Daoy (cell line): ENCODE results near the gene TAS2R9. TPM values are rescaled to one million over a fixed set of nuclear protein-coding genes. Genes with fewer than 3 reads are reported as not detected.
"Not testable (repeated sequence)": the region's sequence is repeated elsewhere in the genome, so short reads cannot be mapped to it uniquely, and the experiment has no call there.

Source experiments
- DNase-seq: peaks from one replicate; pipeline ENCODE4 v3.0.0-alpha.2; 2015; ENCODE audit warnings: low read depth
- total RNA-seq: library from RNA; depleted of rRNA; stranded (reverse); fragments of >200 nt; shearing (Covaris generic); gene quantifications from 2 replicates; pipeline ENCODE4 v1.2.3, GENCODE V29; 2014; rRNA removed

TAS2R9 gene, protein sequence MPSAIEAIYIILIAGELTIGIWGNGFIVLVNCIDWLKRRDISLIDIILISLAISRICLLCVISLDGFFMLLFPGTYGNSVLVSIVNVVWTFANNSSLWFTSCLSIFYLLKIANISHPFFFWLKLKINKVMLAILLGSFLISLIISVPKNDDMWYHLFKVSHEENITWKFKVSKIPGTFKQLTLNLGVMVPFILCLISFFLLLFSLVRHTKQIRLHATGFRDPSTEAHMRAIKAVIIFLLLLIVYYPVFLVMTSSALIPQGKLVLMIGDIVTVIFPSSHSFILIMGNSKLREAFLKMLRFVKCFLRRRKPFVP
- total RNA-seq: not detected in 2 replicates

DNA sequence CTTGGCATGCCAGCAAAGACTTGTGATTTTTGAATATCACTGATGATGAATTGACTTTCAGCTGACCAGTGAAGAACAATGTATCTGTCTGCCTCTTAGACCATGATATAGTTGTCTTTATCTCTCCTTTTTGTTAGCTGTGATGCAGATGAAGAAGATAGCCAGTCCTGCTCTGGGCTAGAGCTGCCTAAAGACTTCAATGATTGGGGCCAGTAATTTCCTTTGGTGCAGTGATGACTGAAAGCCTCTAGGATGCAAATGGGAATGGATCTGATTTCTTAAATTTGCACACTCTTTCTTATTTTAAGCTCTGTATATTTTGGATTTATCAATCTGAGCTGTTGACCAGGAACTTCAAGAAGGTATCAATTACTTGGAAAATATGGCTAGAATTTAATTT lies at the start of gene TAS2R9:
Gene TAS2R9, minus strand, starts transcription at position 101 of the 400 bp plus-strand sequence. Its CDS starts 93 bp downstream, at position 8.
- DNase-seq: no peak

- no peak for DNase-seq
Observed at GRCh38 chr12:10855807-10856206, 45.8 kb upstream of the TAS2R9 start.

GRCh38 chr12:10853776-10854175 lies 43.8 kb upstream of the TAS2R9 start:
- no peak for DNase-seq

- no peak for DNase-seq
Observed at GRCh38 chr12:10851243-10851858, 41.4 kb upstream of the TAS2R9 start.

DNA sequence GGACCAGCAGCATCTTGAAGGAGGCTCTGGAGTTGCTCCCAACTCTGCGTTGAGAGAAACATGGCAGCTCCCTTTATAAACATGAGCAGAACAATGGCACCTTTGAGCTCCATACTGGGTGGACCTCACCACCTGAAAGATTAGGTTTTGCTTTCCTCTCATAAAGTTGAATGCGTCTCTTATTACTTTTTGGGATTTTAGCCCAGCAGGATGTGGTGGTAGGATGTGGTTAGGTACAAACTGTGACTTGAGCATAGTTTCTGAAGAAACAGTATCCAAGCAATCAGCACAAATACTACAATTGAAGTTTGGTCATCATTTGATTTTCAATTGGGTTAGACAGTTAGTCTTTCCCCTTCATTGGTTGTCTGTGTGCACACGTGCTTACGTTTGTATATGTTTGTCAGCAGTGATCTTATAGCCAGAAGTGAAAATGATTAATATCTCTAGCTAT lies 39.5 kb upstream of the TAS2R9 start, which contains the start of gene PRR4:
Gene PRR4, minus strand, starts transcription at position 51 of the 454 bp plus-strand sequence. Its CDS starts 38 bp downstream, at position 13.
- no peak for DNase-seq

GRCh38 chr12:10847744-10848143 lies 37.8 kb upstream of the TAS2R9 start:
- DNase-seq: no peak

GRCh38 chr12:10842862-10843261 lies 32.9 kb upstream of the TAS2R9 start:
- no peak for DNase-seq

GRCh38 chr12:10838461-10838860 lies 28.5 kb upstream of the TAS2R9 start:
- DNase-seq: no peak

DNA sequence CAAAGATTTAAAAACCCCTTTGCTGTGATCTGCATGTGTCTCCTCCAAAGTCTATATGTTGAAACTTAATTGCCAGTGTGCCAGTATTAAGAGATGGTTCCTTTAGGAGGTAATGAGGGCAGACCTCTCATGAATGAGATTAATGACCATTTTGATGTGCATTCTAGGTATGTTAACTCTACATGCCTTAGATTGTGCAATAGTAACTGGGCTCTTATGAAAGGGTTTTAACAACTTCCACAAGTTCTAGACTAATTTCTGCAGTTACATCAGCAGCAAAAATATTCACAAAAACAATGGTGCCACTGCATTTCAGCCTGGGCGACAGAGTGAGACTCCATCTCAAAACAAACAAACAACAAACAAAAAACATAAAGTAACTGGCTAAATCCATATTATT lies 20.0 kb upstream of the TAS2R9 start:
- DNase-seq: no peak

GRCh38 chr12:10826258-10826657 lies 16.3 kb upstream of the TAS2R9 start, which contains the start of gene TAS2R10:
TSS of gene TAS2R10 (minus strand) at chr12:10826358. CDS start at chr12:10826269, 89 bp downstream.
- no peak for DNase-seq

- no peak for DNase-seq
Observed at GRCh38 chr12:10824957-10825356, 15.0 kb upstream of the TAS2R9 start.

DNA sequence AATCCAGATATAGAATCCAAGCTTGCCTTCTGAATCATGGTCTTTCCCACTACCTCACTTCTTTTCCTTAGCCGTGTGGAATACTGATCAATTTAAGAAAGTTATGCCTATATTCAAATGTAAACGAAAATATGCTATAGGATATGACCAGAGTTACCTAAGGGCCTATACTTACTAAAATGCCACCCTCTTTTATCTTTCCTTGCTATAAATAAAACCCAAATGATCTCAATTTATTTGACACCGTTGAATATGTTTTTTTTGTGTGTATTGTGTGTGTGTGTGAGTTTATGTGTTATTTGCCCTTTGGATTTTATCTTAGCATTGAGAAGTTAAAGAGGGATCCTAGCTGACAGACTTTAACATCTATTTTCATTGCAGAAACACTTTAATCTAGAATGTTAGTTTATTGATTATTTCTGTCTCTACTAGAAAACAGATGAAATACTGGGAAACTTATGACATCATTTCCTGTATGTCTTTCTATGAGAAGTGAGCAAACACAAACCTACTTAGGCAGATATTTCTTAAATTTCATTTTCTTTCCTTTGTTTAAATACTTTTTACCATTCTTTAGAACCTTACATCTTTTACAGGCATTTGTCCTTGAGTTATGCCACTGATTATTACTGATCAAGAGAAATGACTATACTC lies 2.0 kb upstream of the TAS2R9 start:
- DNase-seq: no peak

GRCh38 chr12:10807186-10807585 lies 2.8 kb downstream of the TAS2R9 start, which contains the start of gene TAS2R8:
TSS of gene TAS2R8 (minus strand) at chr12:10807286. CDS start at chr12:10806980, 306 bp downstream.
- no peak for DNase-seq

GRCh38 chr12:10802587-10802986 lies 7.4 kb downstream of the TAS2R9 start, which contains the start of gene TAS2R7:
TSS of gene TAS2R7 (minus strand) at chr12:10802627. CDS start at chr12:10802570, 57 bp downstream.
- no peak for DNase-seq

DNA sequence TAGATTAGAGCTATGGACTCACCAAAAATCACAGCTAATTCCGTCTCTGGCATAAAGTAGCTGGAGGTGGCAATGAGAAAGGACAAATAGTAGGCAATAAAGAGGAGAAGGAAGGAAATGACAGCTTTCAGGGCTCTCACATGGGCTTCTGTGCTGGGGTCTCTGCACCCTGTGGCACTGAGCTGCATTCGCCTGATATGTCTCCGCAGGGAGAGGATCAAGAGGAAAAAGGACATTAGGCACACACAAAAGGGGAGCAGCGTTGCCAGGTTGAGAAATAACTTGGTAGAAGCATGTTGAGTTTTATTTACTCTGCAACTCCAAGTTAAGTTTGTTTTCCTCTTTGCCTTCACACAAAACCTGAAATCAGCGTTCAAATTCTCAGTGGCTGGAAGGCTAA lies 8.2 kb downstream of the TAS2R9 start:
- DNase-seq: no peak

DNA sequence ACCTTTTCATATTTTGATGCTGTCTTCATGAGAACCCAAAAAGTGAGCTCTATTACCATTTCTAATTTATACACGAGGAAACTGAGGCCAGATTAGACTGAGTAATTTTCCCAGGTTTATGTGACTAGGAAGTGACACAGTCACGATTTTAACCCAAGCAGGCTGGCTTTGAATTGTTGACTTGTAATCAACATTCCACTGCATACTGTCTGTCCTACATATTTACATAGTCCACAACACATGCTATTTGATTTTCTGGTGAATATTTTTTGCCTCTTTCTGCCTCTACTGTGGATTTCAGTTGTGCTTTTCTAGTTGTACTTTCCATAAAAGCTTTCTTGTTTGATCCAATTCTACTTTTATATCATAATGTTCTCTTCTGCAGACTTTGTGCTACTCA lies 15.7 kb downstream of the TAS2R9 start:
- no peak for DNase-seq

- DNase-seq: not testable (repeated sequence)
Observed at GRCh38 chr12:10791769-10792168, 18.2 kb downstream of the TAS2R9 start.

- no peak for DNase-seq
Observed at GRCh38 chr12:10783252-10783651, 26.7 kb downstream of the TAS2R9 start.

DNA sequence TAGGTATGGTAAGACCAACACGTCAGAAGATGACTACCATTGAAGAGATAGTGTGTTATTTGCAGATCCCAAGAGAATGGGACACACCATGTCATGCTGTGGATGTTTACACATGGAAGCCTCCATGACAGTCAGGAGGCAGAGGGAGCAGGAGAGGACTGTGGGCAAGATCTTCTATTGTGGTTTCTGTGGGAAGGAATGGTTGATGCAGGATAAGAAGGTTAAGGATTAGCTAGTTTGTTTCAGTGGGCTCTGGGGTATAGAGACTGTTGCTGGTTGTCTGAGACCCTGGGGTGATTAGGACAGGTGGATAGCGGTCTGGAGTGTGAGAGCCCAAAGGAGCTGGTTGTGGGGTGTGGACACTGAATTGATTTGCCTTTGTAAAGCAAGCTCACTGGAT lies 30.9 kb downstream of the TAS2R9 start:
- DNase-seq: no peak

DNA sequence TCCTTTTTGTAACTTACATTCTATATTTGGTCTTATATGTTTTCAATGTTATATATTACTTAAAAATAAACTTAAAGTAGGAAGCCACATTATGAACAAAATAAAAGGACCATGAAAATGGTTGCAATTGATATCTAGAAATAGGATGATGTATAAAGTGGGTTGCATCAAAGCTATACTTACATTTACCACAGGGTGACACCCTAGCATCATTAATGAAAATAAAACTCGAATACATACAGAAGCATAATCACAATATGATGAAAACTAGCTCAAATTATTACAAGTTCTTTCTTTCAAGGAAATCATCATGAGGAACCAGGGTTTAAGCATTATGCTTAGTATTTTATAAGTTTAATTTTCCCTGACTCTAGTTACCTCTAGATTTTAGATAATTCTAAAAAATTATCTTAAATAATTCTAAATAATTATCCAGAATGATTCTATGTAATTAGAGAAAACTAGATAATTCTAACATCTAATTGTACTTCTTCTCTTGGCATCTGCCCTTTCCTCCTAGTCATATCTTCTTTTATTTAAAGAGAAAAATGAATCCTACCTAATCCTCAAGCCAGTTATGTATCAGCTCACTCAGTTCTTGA lies 38.7 kb downstream of the TAS2R9 start:
- peak; percentile 1 for DNase-seq

- DNase-seq: no peak
Observed at GRCh38 chr12:10759657-10760056, 50.3 kb downstream of the TAS2R9 start.
